HepG2 (cell line): ENCODE results near the gene OARD1. TPM values are rescaled to one million over a fixed set of nuclear protein-coding genes. Genes with fewer than 3 reads are reported as not detected.

Experiments used
- ATAC-seq: fragments of 200-7000 bp; cut with Tn5 transposase; 3 replicates; pipeline ENCODE4 v1.9.1; 2020; ENCODE audit warnings: mild to moderate bottlenecking, moderate library complexity
- BruUV-seq: library from RNA; stranded (reverse); fragments of 400-500 nt; replicated peaks from 2 replicates; lab custom pipeline; 2021; lab: Mats Ljungman, UMichigan
- CTCF ChIA-PET: fragments of 300-600 bp; formaldehyde crosslinking; extraction: SDS; loops from one replicate; lab custom pipeline; 2021; ENCODE audit warnings: low total read pairs, inconsistent platforms, low intra/inter-chr PET ratio; lab: Yijun Ruan, JAX
- POLR2A ChIA-PET: fragments of 350-600 bp; sonication (Branson Sonifier 250); formaldehyde crosslinking; loops from one replicate; lab custom pipeline; 2020; ENCODE audit warnings: antibody characterized with exemption, inconsistent platforms; lab: Yijun Ruan, JAX
- DNase-seq: peaks from one replicate; pipeline ENCODE4 v3.0.0-alpha.2; 2015; ENCODE audit warnings: low spot score
- FAIRE-seq: peaks from 3 replicates; lab custom pipeline; 2011; peaks lifted over from hg19 to GRCh38; lab: Jason Lieb, UNC
- H2AFZ ChIP-seq: one replicate; pipeline ENCODE4 v1.6.1; 2011; ENCODE audit warnings: low read length, inconsistent platforms
- H3K27ac ChIP-seq: fragments of 300-600 bp; 3 replicates; pipeline ENCODE4 v1.8.0; 2011; ENCODE audit warnings: mixed run types, mild to moderate bottlenecking, mixed read lengths, low read length, inconsistent platforms; ENCODE audit not compliant: insufficient read depth; ENCODE audit errors: extremely low read length
- H3K27me3 ChIP-seq, 2 experiments: fragments of 200-600 bp in 1 of 2; 2 replicates in 1 of 2; 3 replicates in 1 of 2; pipeline versions ENCODE4 v1.6.0 to v1.8.0; 2011; ENCODE audit warnings: low read length in 2 of 2, mild to moderate bottlenecking in 2 of 2, moderate library complexity in 2 of 2, inconsistent platforms in 1 of 2; ENCODE audit not compliant: insufficient read depth in 2 of 2, control insufficient read depth in 1 of 2
- H3K36me3 ChIP-seq, 2 experiments: fragments of 200-600 bp in 1 of 2; replicated peaks in 1 of 2; 2 replicates in 1 of 2; 3 replicates in 1 of 2; pipeline versions ENCODE4 v1.5.1 to v1.8.0; 2011; ENCODE audit warnings: low read length in 2 of 2, inconsistent platforms in 1 of 2; ENCODE audit not compliant: insufficient read depth in 2 of 2, control insufficient read depth in 1 of 2
- H3K4me1 ChIP-seq: 2 replicates; pipeline ENCODE4 v1.5.1; 2012; ENCODE audit warnings: low read length, inconsistent platforms; ENCODE audit not compliant: insufficient read depth
- H3K4me2 ChIP-seq: 2 replicates; pipeline ENCODE4 v1.6.0; 2011; ENCODE audit warnings: low read depth, low read length, inconsistent platforms
- H3K4me3 ChIP-seq, 3 experiments: fragments of 200-600 bp in 1 of 3; sonication (generic), shearing (Covaris generic) in 1 of 3; replicated peaks in 1 of 3; 2 replicates each; pipeline ENCODE4 v1.5.1; 2011 to 2016; ENCODE audit warnings: low read length in 3 of 3, inconsistent platforms in 2 of 3, low read depth in 2 of 3, mild to moderate bottlenecking in 2 of 3, control low read depth in 1 of 3, mixed read lengths in 1 of 3; ENCODE audit not compliant: insufficient read depth in 1 of 3
- H3K79me2 ChIP-seq: one replicate; pipeline ENCODE4 v1.6.1; 2011; ENCODE audit warnings: low read length, inconsistent platforms; ENCODE audit not compliant: insufficient read depth
- H3K9ac ChIP-seq: 2 replicates; pipeline ENCODE4 v1.6.0; 2011; ENCODE audit warnings: mild to moderate bottlenecking, low read depth, low read length, inconsistent platforms; ENCODE audit not compliant: insufficient read depth
- H3K9me3 ChIP-seq: 2 replicates; pipeline ENCODE4 v1.5.1; 2012; ENCODE audit warnings: mild to moderate bottlenecking, low read length
- H4K20me1 ChIP-seq: 2 replicates; pipeline ENCODE4 v1.6.0; 2011; ENCODE audit warnings: inconsistent platforms, mild to moderate bottlenecking, low read length, moderate library complexity; ENCODE audit not compliant: insufficient read depth
- HMG20A ChIP-seq: IDR thresholded peaks from 2 replicates; pipeline ENCODE4 v1.6.1; 2016; ENCODE audit warnings: borderline replicate concordance
- NFE2L2 ChIP-seq: fragments of 150-350 bp; IDR thresholded peaks from 2 replicates; pipeline ENCODE4 v1.6.1; 2014; ENCODE audit warnings: low read length
- NFIC ChIP-seq: IDR thresholded peaks from 2 replicates; pipeline ENCODE4 v1.6.1; 2012; ENCODE audit warnings: mild to moderate bottlenecking, low read length, inconsistent platforms
- POLR2G ChIP-seq: fragments of 200-400 bp; formaldehyde crosslinking; IDR thresholded peaks from 2 replicates; pipeline ENCODE4 v1.6.1; 2018; ENCODE audit warnings: mild to moderate bottlenecking, low read depth, low read length, moderate library complexity
- RFX1 ChIP-seq: fragments of 450-650 bp; IDR thresholded peaks from 2 replicates; pipeline ENCODE4 v1.6.1; 2017
- TEAD3 ChIP-seq: optimal IDR thresholded peaks from 2 replicates; pipeline ENCODE3; 2016; ENCODE audit warnings: borderline replicate concordance
- ZNF160 ChIP-seq: sonication (generic); formaldehyde crosslinking; IDR thresholded peaks from 2 replicates; pipeline ENCODE4 v1.8.0; 2022; ENCODE audit warnings: mild to moderate bottlenecking, inconsistent platforms, missing genetic modification reagents
- ZNF264 ChIP-seq: sonication (generic); formaldehyde crosslinking; IDR thresholded peaks from 2 replicates; pipeline ENCODE4 v1.4.0; 2020; ENCODE audit warnings: missing genetic modification reagents
- ZNF343 ChIP-seq: sonication (generic); formaldehyde crosslinking; IDR thresholded peaks from 2 replicates; pipeline ENCODE4 v1.4.0; 2020; ENCODE audit warnings: mild to moderate bottlenecking, missing genetic modification reagents
- ZNF550 ChIP-seq: sonication (generic); formaldehyde crosslinking; IDR thresholded peaks from 2 replicates; pipeline ENCODE4 v1.4.0; 2020; ENCODE audit warnings: mild to moderate bottlenecking, missing genetic modification reagents, borderline replicate concordance
- ZNF839 ChIP-seq: sonication (generic); formaldehyde crosslinking; IDR thresholded peaks from 2 replicates; pipeline ENCODE4 v1.4.0; 2020; ENCODE audit warnings: missing genetic modification reagents, mild to moderate bottlenecking, borderline replicate concordance
- WGBS: methylation state at CpG from one replicate; pipeline ENCODE4 v1.1.6; 2017; ENCODE audit warnings: low lambda C conversion rate; 5-methylcytosine and 5-hydroxymethylcytosine counted together
- in situ Hi-C: cut with HindIII; loops from 2 replicates; pipeline ENCODE4 v1.10.0; 2017; ENCODE audit warnings: low pct_unique_long_range_greater_than_20kb; ENCODE audit not compliant: extremely low pct_ligation_motif_present
- intact Hi-C: fragments of 100-400 bp; cut with micrococcal nuclease; formaldehyde crosslinking; loops from one replicate; pipeline ENCODE4 v1.10.0; 2022; ENCODE audit not compliant: unreplicated experiment
- polyA plus RNA-seq, 8 experiments: library from polyadenylated mRNA; depleted of rRNA in 3 of 8; stranded (reverse) in 7 of 8; unstranded in 1 of 8; fragments of >200 nt; fragmentation: Illumina TruSeq in 4 of 8; extraction: Trizol in 4 of 8; gene quantifications; 2 replicates each; pipeline versions ENCODE4 v1.2.1 to v1.2.3, GENCODE V29; 2011 to 2016; ENCODE audit warnings: low read depth in 4 of 8, missing spikeins in 1 of 8, mixed read lengths in 1 of 8; ENCODE audit not compliant: insufficient read depth in 1 of 8
- total RNA-seq, 5 experiments: library from RNA; depleted of rRNA; stranded (reverse); fragments of >200 nt; fragmentation: Illumina TruSeq; extraction: Trizol; gene quantifications; 2 replicates each; pipeline ENCODE4 v1.2.3, GENCODE V29; 2016; ENCODE audit warnings: low read depth in 1 of 5
- TF ChIP-seq, protein P1 (sequence below): sonication (generic); formaldehyde crosslinking; IDR thresholded peaks from 2 replicates; pipeline ENCODE4 v1.4.0; 2020; ENCODE audit warnings: missing genetic modification reagents, mild to moderate bottlenecking, borderline replicate concordance
- TF ChIP-seq, protein P2 (sequence below): IDR thresholded peaks from 2 replicates; pipeline ENCODE4 v1.6.1; 2016; ENCODE audit warnings: mild to moderate bottlenecking
- TF ChIP-seq, protein P3 (sequence below): sonication (generic); formaldehyde crosslinking; IDR thresholded peaks from 2 replicates; pipeline ENCODE4 v1.4.0; 2020; ENCODE audit warnings: mild to moderate bottlenecking, missing genetic modification reagents
- TF ChIP-seq, protein P4 (sequence below): sonication (generic); formaldehyde crosslinking; IDR thresholded peaks from 2 replicates; pipeline ENCODE4 v1.4.0; 2020; ENCODE audit warnings: low read depth, missing genetic modification reagents

OARD1 gene
- total and polyA plus RNA-seq, 2 of the 13 experiments (the other 11 are each of a cell fraction or from before 2014, with no cell fraction given), result 18.4 to 49.0 TPM

DNA sequence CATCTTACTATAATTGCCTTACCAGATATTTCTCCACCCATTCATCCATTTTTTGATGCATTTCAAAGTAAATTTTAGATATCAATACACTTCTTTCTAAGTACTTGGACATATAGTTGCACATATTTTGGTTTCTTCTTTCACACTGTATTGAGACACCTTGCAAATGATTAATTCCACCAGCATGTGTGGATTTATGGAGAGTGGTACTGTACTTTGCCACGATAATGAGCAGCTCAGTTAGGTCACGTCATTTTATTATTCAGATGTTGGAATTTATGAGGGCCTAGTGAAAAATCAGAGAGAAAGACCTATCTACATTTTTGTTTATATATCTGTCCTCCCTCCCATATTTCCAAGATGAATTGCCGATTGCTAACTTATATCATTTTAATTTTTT is 5.9 kb upstream of the OARD1 start (continued):
- TF ChIP-seq ZNF343 (CRISPR knock-in tag) (no peak), NFIC (no peak), RFX1 (no peak), HMG20A (no peak), NFE2L2 (no peak)
- TF ChIP-seq, protein P1, sequence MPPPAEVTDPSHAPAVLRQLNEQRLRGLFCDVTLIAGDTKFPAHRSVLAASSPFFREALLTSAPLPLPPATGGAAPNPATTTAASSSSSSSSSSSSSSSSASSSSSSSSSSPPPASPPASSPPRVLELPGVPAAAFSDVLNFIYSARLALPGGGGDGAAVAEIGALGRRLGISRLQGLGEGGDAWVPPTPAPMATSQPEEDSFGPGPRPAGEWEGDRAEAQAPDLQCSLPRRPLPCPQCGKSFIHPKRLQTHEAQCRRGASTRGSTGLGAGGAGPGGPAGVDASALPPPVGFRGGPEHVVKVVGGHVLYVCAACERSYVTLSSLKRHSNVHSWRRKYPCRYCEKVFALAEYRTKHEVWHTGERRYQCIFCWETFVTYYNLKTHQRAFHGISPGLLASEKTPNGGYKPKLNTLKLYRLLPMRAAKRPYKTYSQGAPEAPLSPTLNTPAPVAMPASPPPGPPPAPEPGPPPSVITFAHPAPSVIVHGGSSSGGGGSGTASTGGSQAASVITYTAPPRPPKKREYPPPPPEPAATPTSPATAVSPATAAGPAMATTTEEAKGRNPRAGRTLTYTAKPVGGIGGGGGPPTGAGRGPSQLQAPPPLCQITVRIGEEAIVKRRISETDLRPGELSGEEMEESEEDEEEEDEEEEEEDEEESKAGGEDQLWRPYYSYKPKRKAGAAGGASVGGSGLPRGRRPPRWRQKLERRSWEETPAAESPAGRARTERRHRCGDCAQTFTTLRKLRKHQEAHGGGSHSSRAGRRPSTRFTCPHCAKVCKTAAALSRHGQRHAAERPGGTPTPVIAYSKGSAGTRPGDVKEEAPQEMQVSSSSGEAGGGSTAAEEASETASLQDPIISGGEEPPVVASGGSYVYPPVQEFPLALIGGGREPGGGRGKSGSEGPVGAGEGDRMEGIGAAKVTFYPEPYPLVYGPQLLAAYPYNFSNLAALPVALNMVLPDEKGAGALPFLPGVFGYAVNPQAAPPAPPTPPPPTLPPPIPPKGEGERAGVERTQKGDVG, result no peak
- TF ChIP-seq, protein P2, sequence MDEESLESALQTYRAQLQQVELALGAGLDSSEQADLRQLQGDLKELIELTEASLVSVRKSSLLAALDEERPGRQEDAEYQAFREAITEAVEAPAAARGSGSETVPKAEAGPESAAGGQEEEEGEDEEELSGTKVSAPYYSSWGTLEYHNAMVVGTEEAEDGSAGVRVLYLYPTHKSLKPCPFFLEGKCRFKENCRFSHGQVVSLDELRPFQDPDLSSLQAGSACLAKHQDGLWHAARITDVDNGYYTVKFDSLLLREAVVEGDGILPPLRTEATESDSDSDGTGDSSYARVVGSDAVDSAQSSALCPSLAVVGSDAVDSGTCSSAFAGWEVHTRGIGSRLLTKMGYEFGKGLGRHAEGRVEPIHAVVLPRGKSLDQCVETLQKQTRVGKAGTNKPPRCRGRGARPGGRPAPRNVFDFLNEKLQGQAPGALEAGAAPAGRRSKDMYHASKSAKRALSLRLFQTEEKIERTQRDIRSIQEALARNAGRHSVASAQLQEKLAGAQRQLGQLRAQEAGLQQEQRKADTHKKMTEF (CRISPR knock-in tag), result no peak
- TF ChIP-seq, protein P3, sequence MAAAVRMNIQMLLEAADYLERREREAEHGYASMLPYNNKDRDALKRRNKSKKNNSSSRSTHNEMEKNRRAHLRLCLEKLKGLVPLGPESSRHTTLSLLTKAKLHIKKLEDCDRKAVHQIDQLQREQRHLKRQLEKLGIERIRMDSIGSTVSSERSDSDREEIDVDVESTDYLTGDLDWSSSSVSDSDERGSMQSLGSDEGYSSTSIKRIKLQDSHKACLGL (CRISPR knock-in tag), result no peak

DNA sequence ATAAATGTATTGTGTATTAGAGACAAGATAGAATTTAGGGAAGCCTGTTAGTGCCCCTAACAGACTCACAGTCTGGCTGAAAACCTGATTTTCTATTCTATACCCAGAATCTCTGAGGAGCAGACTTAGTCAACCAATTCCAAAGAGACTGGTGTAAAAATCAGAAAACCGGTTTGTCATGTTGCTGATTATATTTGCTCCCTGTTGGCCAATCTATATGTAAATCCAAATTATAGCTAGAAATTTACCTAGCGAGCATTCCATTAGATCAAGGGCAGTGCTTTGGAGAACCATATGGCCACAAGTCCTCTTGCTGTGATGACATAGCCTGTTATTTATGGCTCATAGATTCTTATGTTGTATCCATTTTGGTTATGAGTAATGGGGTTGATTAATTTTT is 5.4 kb upstream of the OARD1 start:
- Histone ChIP-seq H3K4me3 (no peak overlapping the region), H3K27me3 (no peaks in the 10 kb centered on the region; a peak in 2 of 5 replicates), H3K9ac (no peak overlapping the region), H3K4me2 (no peak overlapping the region), H3K4me1 (peaks cover 29% of the 10 kb centered on the region), H3K27ac (no peak overlapping the region), H3K9me3 (no peaks in the 10 kb centered on the region), H2AFZ (no peak overlapping the region), H3K36me3 (peaks cover 10 to 34% of the 10 kb centered on the region in 2 experiments), H4K20me1 (peaks cover 17% of the 10 kb centered on the region), H3K79me2 (peaks cover 74% of the 10 kb centered on the region)
- in situ Hi-C loops (no loop called here), intact Hi-C loops (no loop called here)
- DNase-seq (no peak), FAIRE-seq (no peak), ATAC-seq (no peak)
- BruUV-seq, result no TSS peak
- 96% methylated on average over 2 of the region's 2 CpGs for WGBS
- CTCF ChIA-PET, result no interaction called here
- POLR2A ChIA-PET, result no interaction called here
- TF ChIP-seq TEAD3 (CRISPR knock-in tag), result no peak
- TF ChIP-seq ZNF160 (CRISPR knock-in tag), result no peak
- TF ChIP-seq ZNF550 (CRISPR knock-in tag), result no peak
- no peak for TF ChIP-seq ZNF839
- TF ChIP-seq ZNF264, result no peak
- TF ChIP-seq, protein P4, sequence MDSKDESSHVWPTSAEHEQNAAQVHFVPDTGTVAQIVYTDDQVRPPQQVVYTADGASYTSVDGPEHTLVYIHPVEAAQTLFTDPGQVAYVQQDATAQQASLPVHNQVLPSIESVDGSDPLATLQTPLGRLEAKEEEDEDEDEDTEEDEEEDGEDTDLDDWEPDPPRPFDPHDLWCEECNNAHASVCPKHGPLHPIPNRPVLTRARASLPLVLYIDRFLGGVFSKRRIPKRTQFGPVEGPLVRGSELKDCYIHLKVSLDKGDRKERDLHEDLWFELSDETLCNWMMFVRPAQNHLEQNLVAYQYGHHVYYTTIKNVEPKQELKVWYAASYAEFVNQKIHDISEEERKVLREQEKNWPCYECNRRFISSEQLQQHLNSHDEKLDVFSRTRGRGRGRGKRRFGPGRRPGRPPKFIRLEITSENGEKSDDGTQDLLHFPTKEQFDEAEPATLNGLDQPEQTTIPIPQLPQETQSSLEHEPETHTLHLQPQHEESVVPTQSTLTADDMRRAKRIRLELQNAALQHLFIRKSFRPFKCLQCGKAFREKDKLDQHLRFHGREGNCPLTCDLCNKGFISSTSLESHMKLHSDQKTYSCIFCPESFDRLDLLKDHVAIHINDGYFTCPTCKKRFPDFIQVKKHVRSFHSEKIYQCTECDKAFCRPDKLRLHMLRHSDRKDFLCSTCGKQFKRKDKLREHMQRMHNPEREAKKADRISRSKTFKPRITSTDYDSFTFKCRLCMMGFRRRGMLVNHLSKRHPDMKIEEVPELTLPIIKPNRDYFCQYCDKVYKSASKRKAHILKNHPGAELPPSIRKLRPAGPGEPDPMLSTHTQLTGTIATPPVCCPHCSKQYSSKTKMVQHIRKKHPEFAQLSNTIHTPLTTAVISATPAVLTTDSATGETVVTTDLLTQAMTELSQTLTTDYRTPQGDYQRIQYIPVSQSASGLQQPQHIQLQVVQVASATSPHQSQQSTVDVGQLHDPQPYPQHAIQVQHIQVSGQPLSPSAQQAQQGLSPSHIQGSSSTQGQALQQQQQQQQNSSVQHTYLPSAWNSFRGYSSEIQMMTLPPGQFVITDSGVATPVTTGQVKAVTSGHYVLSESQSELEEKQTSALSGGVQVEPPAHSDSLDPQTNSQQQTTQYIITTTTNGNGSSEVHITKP (CRISPR knock-in tag), result no peak
- TF ChIP-seq POLR2G, result no peak
